Endothelial cell of umbilical vein (primary cell): ENCODE results near the gene SULT4A1. TPM values are rescaled to one million over a fixed set of nuclear protein-coding genes. Genes with fewer than 3 reads are reported as not detected.

Source experiments
- BruUV-seq: library from RNA; stranded (reverse); fragments of 400-500 nt; replicated peaks from 2 replicates; lab custom pipeline; 2021; lab: Mats Ljungman, UMichigan
- CTCF ChIA-PET: fragments of 300-600, 350-600 bp; sonication (Branson Sonifier 250); formaldehyde crosslinking; loops from one replicate; lab custom pipeline; 2021; ENCODE audit warnings: antibody characterized with exemption, inconsistent platforms; lab: Charles Lee
- POLR2A ChIA-PET: fragments of 300-600, 350-600 bp; sonication (Branson Sonifier 250); formaldehyde crosslinking; loops from one replicate; lab custom pipeline; 2021; ENCODE audit warnings: antibody characterized with exemption, inconsistent platforms; lab: Charles Lee
- DNase-seq: peaks from one replicate; pipeline ENCODE4 v3.0.0-alpha.2; 2011; ENCODE audit warnings: low read depth, low spot score
- FAIRE-seq: peaks from 2 replicates; lab custom pipeline; 2011; peaks lifted over from hg19 to GRCh38; lab: Jason Lieb, UNC
- H2AFZ ChIP-seq: 2 replicates; pipeline ENCODE4 v1.6.0; 2012; ENCODE audit warnings: low read depth, low read length, control low read depth, inconsistent platforms
- H3K27ac ChIP-seq: 2 replicates; pipeline ENCODE4 v1.5.1; 2011; ENCODE audit warnings: low read depth, mild to moderate bottlenecking, control low read depth, low read length, moderate library complexity; ENCODE audit not compliant: insufficient read depth
- H3K27me3 ChIP-seq, 2 experiments: 2 replicates each; pipeline versions ENCODE4 v1.6.0 to v1.6.1; 2011; ENCODE audit warnings: low read length in 2 of 2, mixed read lengths in 1 of 2; ENCODE audit not compliant: control insufficient read depth in 2 of 2, insufficient read depth in 2 of 2
- H3K36me3 ChIP-seq, 2 experiments: 2 replicates in 1 of 2; 3 replicates in 1 of 2; pipeline ENCODE4 v1.5.1; 2011; ENCODE audit warnings: low read length in 2 of 2, mild to moderate bottlenecking in 1 of 2, moderate library complexity in 1 of 2; ENCODE audit not compliant: control insufficient read depth in 2 of 2, insufficient read depth in 2 of 2; ENCODE audit errors: extremely low read depth in 1 of 2
- H3K4me1 ChIP-seq: 3 replicates; pipeline ENCODE4 v1.5.1; 2011; ENCODE audit warnings: mild to moderate bottlenecking, low read length; ENCODE audit not compliant: control insufficient read depth, insufficient read depth; ENCODE audit errors: extremely low read depth
- H3K4me2 ChIP-seq: 2 replicates; pipeline ENCODE4 v1.6.1; 2011; ENCODE audit warnings: low read length, control low read depth, mixed read lengths; ENCODE audit not compliant: insufficient read depth
- H3K4me3 ChIP-seq, 3 experiments: fragments of 200-600 bp in 1 of 3; sonication (generic), shearing (Covaris generic) in 1 of 3; replicated peaks in 1 of 3; 2 replicates each; pipeline ENCODE4 v1.5.1; 2011 to 2016; ENCODE audit warnings: control low read depth in 3 of 3, low read length in 3 of 3, mild to moderate bottlenecking in 2 of 3, inconsistent platforms in 1 of 3, low read depth in 1 of 3, moderate library complexity in 1 of 3; ENCODE audit not compliant: insufficient read depth in 1 of 3
- H3K79me2 ChIP-seq: 2 replicates; pipeline ENCODE4 v1.6.0; 2012; ENCODE audit warnings: low read length, inconsistent platforms; ENCODE audit not compliant: control insufficient read depth, insufficient read depth
- H3K9ac ChIP-seq: replicated peaks from 2 replicates; pipeline ENCODE3; 2011; ENCODE audit warnings: low read length, control low read depth; ENCODE audit not compliant: insufficient read depth; ENCODE audit errors: extremely low read depth
- H3K9me1 ChIP-seq: replicated peaks from 3 replicates; pipeline ENCODE4 v1.6.0; 2011; ENCODE audit warnings: mild to moderate bottlenecking, low read length; ENCODE audit not compliant: control insufficient read depth, insufficient read depth; ENCODE audit errors: extremely low read depth
- H3K9me3 ChIP-seq: replicated peaks from 2 replicates; pipeline ENCODE4 v1.5.1; 2012; ENCODE audit warnings: low read length, inconsistent platforms; ENCODE audit not compliant: control insufficient read depth, insufficient read depth
- H4K20me1 ChIP-seq: replicated peaks from 2 replicates; pipeline ENCODE3; 2011; ENCODE audit warnings: mild to moderate bottlenecking, low read length; ENCODE audit not compliant: control insufficient read depth, insufficient read depth; ENCODE audit errors: extremely low read depth
- EZH2 ChIP-seq: IDR thresholded peaks from 2 replicates; pipeline ENCODE4 v1.6.1; 2012; ENCODE audit warnings: borderline replicate concordance, low read depth, mild to moderate bottlenecking, moderate library complexity, low read length, inconsistent platforms; ENCODE audit not compliant: severe bottlenecking
- FOS ChIP-seq: IDR thresholded peaks from 2 replicates; pipeline ENCODE4 v1.6.1; 2011; ENCODE audit warnings: mild to moderate bottlenecking, low read length, moderate library complexity, borderline replicate concordance; ENCODE audit not compliant: insufficient read depth
- GATA2 ChIP-seq: IDR thresholded peaks from 2 replicates; pipeline ENCODE4 v1.7.0; 2011; ENCODE audit warnings: low read depth, mild to moderate bottlenecking, moderate library complexity, mixed read lengths, low read length; ENCODE audit not compliant: insufficient read length, insufficient read depth
- JUN ChIP-seq: IDR thresholded peaks from 2 replicates; pipeline ENCODE4 v1.6.1; 2011; ENCODE audit warnings: borderline replicate concordance, low read depth; ENCODE audit not compliant: insufficient read length, insufficient read depth
- MAX ChIP-seq: IDR thresholded peaks from 2 replicates; pipeline ENCODE4 v1.6.1; 2011; ENCODE audit not compliant: insufficient read depth, insufficient read length
- MYC ChIP-seq: IDR thresholded peaks from one replicate; pipeline ENCODE4 v1.6.1; 2011; ENCODE audit warnings: mild to moderate bottlenecking, low read depth, low read length
- POLR2A ChIP-seq: IDR thresholded peaks from 2 replicates; pipeline ENCODE4 v1.6.1; 2012; ENCODE audit warnings: low read depth, mild to moderate bottlenecking, control low read depth, low read length
- POLR2AphosphoS5 ChIP-seq: IDR thresholded peaks from 2 replicates; pipeline ENCODE4 v1.6.1; 2012; ENCODE audit warnings: low read depth, mild to moderate bottlenecking, control low read depth, low read length, moderate library complexity; ENCODE audit not compliant: insufficient read depth
- dilution Hi-C: fragments of 300-500 bp; cut with MboI; formaldehyde crosslinking; loops from one replicate; pipeline ENCODE4 v1.15.0; 2019; ENCODE audit warnings: low sequenced_read_pairs; ENCODE audit not compliant: extremely low pct_ligation_motif_present
- intact Hi-C: fragments of 100-400 bp; cut with micrococcal nuclease; formaldehyde crosslinking; loops from one replicate; pipeline ENCODE4 v1.10.0; 2022
- polyA plus RNA-seq, 4 experiments: library from polyadenylated mRNA; depleted of rRNA in 3 of 4; stranded (reverse) in 3 of 4; unstranded in 1 of 4; fragments of >200 nt; gene quantifications; 2 replicates each; pipeline versions ENCODE4 v1.2.1 to v1.2.3, GENCODE V29; 2011 to 2012; ENCODE audit warnings: missing spikeins in 1 of 4
- total RNA-seq: library from RNA; stranded (reverse); gene quantifications from 2 replicates; pipeline ENCODE4 v1.2.3, GENCODE V29; 2021
- TF ChIP-seq, protein P1 (sequence below), 2 donors: IDR thresholded peaks; 1 replicate in 1 of 2; 2 replicates in 1 of 2; pipeline ENCODE4 v1.5.1; 2011; ENCODE audit warnings: low read length in 2 of 2, mild to moderate bottlenecking in 2 of 2, moderate library complexity in 2 of 2, control low read depth in 1 of 2, inconsistent platforms in 1 of 2, low read depth in 1 of 2; ENCODE audit not compliant: insufficient read depth in 1 of 2; ENCODE audit errors: extremely low read depth in 1 of 2

SULT4A1 gene
- total and polyA plus RNA-seq, 2 donors (not counting 3 experiments of a cell fraction or from before 2014, with no cell fraction given) = 0.48 TPM; not detected in 1

DNA sequence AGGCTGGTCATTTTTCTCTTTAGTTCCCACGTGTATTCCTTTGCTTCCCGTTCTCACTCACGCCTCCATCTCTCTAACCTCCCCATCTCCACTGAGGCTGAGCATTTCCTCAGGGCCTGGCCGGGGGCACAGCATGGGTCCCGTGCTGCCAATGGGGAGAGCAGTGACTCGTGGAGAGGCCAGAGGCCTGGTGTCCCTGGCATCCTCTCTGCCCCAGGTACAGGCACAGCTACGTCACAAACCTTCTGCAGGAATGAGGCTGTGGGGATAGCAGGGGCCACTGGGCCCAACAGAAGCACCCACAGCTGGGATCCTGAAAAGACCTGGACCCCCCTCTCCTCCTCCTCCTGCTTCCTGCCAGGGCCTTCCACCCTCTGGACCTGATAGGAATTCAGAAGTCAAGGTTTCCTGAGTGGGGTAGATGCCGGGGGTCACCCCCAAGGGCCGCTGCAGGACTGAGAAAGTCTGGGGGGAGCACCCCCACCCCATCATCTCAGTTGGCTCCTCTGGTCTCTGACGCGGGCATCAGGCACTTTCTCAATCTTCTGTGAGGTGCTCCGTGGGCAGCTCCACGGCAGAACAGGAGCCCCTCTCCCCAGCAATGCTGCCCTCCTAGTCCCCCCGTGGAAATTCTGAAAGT, 17.7 kb upstream of the SULT4A1 start:
- Histone ChIP-seq H3K9me1 (no peaks in the 10 kb centered on the region), H2AFZ (no peak overlapping the region), H4K20me1 (no peaks in the 10 kb centered on the region), H3K27me3 (no peaks in the 10 kb centered on the region), H3K79me2 (no peaks in the 10 kb centered on the region), H3K4me1 (no peaks in the 10 kb centered on the region), H3K4me2 (no peak overlapping the region), H3K27ac (no peak overlapping the region), H3K9ac (no peak overlapping the region), H3K36me3 (no peaks in the 10 kb centered on the region), H3K4me3 (no peak overlapping the region), H3K9me3 (no peaks in the 10 kb centered on the region)
- TF ChIP-seq FOS (no peak), EZH2 (no peak), POLR2AphosphoS5 (no peak), POLR2A (no peak), MAX (no peak), GATA2 (no peak), MYC (no peak), JUN (no peak)
- TF ChIP-seq, protein P1, sequence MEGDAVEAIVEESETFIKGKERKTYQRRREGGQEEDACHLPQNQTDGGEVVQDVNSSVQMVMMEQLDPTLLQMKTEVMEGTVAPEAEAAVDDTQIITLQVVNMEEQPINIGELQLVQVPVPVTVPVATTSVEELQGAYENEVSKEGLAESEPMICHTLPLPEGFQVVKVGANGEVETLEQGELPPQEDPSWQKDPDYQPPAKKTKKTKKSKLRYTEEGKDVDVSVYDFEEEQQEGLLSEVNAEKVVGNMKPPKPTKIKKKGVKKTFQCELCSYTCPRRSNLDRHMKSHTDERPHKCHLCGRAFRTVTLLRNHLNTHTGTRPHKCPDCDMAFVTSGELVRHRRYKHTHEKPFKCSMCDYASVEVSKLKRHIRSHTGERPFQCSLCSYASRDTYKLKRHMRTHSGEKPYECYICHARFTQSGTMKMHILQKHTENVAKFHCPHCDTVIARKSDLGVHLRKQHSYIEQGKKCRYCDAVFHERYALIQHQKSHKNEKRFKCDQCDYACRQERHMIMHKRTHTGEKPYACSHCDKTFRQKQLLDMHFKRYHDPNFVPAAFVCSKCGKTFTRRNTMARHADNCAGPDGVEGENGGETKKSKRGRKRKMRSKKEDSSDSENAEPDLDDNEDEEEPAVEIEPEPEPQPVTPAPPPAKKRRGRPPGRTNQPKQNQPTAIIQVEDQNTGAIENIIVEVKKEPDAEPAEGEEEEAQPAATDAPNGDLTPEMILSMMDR (IDR thresholded peaks at IDR 0.05; ENCODE audit: extremely low read depth in 1 of 2, insufficient read depth in 1 of 2, low read depth in 1 of 2, low read length in 2 of 2) = no peak
- intact Hi-C loops (no loop called here), dilution Hi-C loops (no loop called here)
- POLR2A ChIA-PET = no interaction called here
- no peak for FAIRE-seq
- CTCF ChIA-PET = no interaction called here
- DNase-seq = no peak
- BruUV-seq = no TSS peak
